ENCODE data around the gene ZNF384. TPM values are rescaled to one million over a fixed set of nuclear protein-coding genes. Genes with fewer than 3 reads are reported as not detected.

The ZNF384 gene
- total RNA-seq (10 to 100 TPM; 24.0 to 32.6 (median 28.7) TPM), polyA plus RNA-seq (10 to 100 TPM; 22.7 to 40.3 (median 30.0) TPM)

DNA sequence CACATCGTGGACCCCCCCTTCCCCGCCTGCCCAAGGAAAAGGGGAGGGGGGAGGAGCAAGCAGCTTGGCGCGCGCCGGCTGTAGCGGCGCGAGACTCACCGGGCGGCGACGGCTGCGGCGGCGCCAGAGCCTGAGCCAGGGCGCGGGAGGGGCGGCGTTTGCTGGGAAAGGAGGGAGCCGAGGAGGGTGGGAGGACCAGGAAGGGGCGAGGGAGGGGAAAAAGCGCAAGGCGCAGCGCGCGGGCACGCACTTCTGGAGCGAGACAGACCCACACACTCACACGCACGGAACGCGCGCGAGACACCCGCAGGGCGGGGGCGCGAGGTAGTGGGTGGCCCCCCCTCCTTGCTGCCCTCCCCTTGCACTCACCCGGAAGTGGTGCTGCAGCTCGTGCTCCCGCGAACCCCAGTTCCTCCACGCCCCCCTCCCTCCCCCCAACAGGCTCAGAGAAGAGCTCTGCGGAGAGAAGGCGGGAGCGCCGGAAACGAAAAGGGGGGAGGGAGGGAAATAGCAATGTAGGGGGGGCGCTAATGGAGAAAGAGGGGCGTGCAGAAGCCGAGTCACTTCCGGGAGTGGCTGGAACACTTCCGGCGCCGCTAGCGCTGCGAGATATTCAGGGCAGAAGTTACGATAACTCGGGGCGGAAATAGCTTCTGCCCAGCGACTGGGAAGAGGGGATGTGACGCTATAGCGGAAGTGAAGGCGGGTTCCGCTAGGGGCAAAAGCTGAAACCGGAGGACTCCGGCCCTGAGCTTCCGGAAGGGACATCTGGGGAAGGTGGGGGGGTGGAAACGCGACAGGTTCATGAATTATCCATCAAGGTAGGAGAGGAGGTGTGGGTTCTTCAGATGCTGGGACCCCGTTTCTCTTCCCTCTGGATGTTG, at the start of gene ZNF384:
Gene ZNF384 (minus strand): TSS at position 377 of the 884 bp plus-strand sequence. CDS start 9,855 bp downstream, outside the sequence.
- DNase-seq, result peak; percentile 99
- no peaks in the 10 kb centered on the region for H3K27me3 ChIP-seq
- H3K4me1 ChIP-seq, result peaks cover 0 to 40% (median 36%) of the 10 kb centered on the region in 4 donors
- TF ChIP-seq POLR2A (IDR thresholded peaks at IDR 0.05), result peak; percentile 30 to 47
- peak; percentile 43 to 78 (median 64) for TF ChIP-seq POLR2AphosphoS5 (IDR thresholded peaks at IDR 0.05)
- peak in 2 of 4 experiments; percentile 22 to 35 for TF ChIP-seq CTCF (IDR thresholded peaks at IDR 0.05)
- TF ChIP-seq EP300 (IDR thresholded peaks at IDR 0.05), result peak in 2 of 4 donors; percentile 8 to 40
- 1% methylated on average over 72 of the region's 72 CpGs for WGBS, 2 donors
- H3K4me3 ChIP-seq, result peak within 1 kb of the TSS; percentile 94 to 98 (median 96)
- intact Hi-C loops (cut with DNase I), result loop anchor here (1.0 to 5.0 kb wide), 4 partner anchors 26 to 88 kb away; partner anchors contain the start of gene ING4
- no peaks in the 10 kb centered on the region for H3K9me3 ChIP-seq
- peak within 1 kb of the TSS; percentile 98 to 100 (median 100) for H3K27ac ChIP-seq
- H3K36me3 ChIP-seq, result peaks cover 0 to 4% (median 0%) of the 10 kb centered on the region in 4 donors

DNA sequence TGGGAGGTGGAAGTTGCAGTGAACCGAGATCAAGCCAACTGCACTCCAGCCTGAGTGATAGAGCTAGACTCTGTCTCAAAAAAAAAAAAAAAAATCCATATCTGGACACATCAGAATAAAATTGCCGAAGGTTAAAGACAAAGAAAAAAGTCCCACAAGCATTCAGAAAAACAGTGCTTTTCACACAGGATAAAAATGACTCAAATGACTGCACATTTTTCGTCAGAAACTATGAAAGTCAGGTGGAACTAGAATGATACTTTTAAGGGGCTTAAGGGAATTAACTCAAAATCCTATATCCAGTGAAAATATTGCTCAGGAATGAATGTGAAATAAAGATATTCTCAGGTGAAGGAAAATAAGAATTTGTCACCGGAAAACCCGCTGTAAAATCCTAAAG, 47.6 kb upstream of the ZNF384 start:
- DNase-seq, result no peak
- intact Hi-C loops (cut with DNase I), result no loop called here
- Histone ChIP-seq H3K27ac (no peak overlapping the region), H3K9me3 (no peaks in the 10 kb centered on the region), H3K4me3 (no peak overlapping the region), H3K4me1 (peaks cover 0 to 10% (median 5%) of the 10 kb centered on the region in 4 donors), H3K27me3 (no peaks in the 10 kb centered on the region), H3K36me3 (peaks cover 0 to 16% (median 1%) of the 10 kb centered on the region in 4 donors)
- 94 to 95% methylated on average over 5 of the region's 5 CpGs for WGBS, 2 donors
- TF ChIP-seq EP300 (IDR thresholded peaks at IDR 0.05), result no peak
- no peak for TF ChIP-seq POLR2AphosphoS5 (IDR thresholded peaks at IDR 0.05)
- TF ChIP-seq CTCF (IDR thresholded peaks at IDR 0.05), result no peak
- TF ChIP-seq POLR2A (IDR thresholded peaks at IDR 0.05), result no peak

DNA sequence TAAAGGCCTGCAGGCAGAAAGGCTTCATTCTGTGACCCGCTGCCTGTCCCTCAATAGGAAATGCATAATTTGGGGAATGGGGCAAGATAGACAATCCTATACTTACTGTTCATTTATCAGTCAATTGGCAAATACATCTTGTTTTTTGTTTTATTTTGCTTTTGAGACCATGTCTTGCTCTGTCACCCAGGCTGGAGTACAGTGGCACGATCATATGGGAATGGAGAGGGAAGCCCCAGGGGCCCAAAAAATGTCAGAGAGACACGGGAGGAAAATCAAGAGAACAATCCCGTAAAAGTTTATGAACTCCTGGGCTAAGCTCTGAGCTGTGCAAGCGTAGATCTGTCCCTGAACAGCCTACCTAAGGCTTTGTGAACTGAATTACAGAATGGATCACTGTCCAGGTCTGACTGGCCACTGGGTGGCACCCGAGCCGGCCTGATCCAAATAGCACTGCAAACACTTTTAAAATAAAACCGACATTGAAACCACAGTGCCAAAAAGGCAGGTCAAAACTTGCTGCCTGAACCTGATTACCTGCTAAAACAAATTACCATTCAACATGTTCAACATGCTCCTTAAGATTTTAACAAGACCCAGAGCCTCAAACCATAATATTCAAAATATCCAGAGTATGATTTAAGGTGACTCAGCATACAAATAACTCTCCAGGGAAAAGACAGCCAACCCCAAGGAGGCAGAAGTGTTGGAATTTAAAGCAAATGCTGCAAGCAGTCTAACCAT, 46.4 kb upstream of the ZNF384 start:
- WGBS, 2 donors, result 33 to 46% methylated on average over 8 of the region's 8 CpGs
- Histone ChIP-seq H3K4me1 (peaks cover 0 to 10% (median 5%) of the 10 kb centered on the region in 4 donors), H3K9me3 (no peaks in the 10 kb centered on the region), H3K27me3 (no peaks in the 10 kb centered on the region), H3K27ac (peak overlapping the region; percentile 42 to 67 (median 60)), H3K36me3 (peaks cover 8 to 28% (median 11%) of the 10 kb centered on the region in 4 donors), H3K4me3 (no peak overlapping the region)
- no peak for TF ChIP-seq POLR2A (IDR thresholded peaks at IDR 0.05)
- no peak for TF ChIP-seq EP300 (IDR thresholded peaks at IDR 0.05)
- TF ChIP-seq POLR2AphosphoS5 (IDR thresholded peaks at IDR 0.05), result peak in 1 of 4 donors; percentile 32
- peak; percentile 53 to 73 (median 71) for TF ChIP-seq CTCF (IDR thresholded peaks at IDR 0.05)
- intact Hi-C loops (cut with DNase I), result loop anchor here (1.0 to 2.0 kb wide), 2 partner anchors 44 to 89 kb away; no protein-coding TSS in a partner anchor
- peak; percentile 81 for DNase-seq

DNA sequence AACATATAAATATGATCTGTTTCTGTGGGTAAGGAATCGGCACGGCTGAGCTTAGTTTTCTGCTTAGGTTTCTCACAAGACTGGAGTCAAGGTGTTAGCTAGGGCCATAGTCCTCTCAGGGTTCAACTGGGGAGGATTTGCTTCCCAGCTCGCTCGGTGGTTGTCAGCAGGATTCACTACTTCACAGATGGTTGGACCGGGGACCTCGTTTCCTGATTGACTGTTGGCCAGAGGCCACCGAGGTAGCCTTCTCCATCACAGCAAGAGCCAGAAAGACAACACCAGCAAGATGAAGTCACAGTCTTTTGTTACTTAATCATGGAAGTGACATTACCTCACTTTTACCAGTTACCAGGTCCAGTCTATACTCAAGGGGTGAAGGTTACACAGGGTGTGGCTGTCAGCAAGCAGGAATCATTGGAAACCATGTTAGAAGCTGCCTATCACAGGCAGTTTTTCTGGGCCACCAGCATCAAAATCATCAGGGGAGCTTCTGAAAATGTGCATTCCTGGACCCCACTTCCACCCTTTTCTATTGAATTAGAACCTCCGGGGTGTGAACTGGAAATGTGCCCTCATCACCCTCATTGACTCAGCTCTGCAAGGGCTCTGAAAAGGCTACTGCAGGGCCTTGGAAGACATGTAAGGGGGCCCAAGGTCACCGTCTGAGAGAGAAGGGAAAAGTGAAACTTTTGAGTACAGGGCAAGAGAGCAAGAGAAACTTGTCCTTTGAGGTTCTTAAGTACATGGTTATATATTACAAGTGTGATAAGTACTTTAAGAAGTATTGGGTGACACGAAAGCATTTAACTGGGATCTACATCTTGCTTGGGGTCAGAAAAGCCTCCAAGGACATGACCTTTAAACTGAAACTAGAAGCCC, 45.6 kb upstream of the ZNF384 start:
- H3K27ac ChIP-seq, result peak overlapping the region in 3 of 4 donors; percentile 58 to 67 (median 61)
- H3K27me3 ChIP-seq, result no peaks in the 10 kb centered on the region
- H3K9me3 ChIP-seq, result no peaks in the 10 kb centered on the region
- WGBS, 2 donors, result 78 to 86% methylated on average over 10 of the region's 10 CpGs
- intact Hi-C loops (cut with DNase I), result loop anchor here (1.0 to 2.0 kb wide), 2 partner anchors 45 to 90 kb away; no protein-coding TSS in a partner anchor
- no peak overlapping the region for H3K4me3 ChIP-seq
- no peak for DNase-seq
- H3K36me3 ChIP-seq, result peaks cover 17 to 36% (median 20%) of the 10 kb centered on the region in 4 donors
- peaks cover 0 to 10% (median 5%) of the 10 kb centered on the region in 4 donors for H3K4me1 ChIP-seq
- TF ChIP-seq POLR2AphosphoS5 (IDR thresholded peaks at IDR 0.05), result no peak
- TF ChIP-seq POLR2A (IDR thresholded peaks at IDR 0.05), result no peak
- TF ChIP-seq CTCF (IDR thresholded peaks at IDR 0.05), result no peak
- TF ChIP-seq EP300 (IDR thresholded peaks at IDR 0.05), result no peak

Data from sigmoid colon (tissue), 7 donors.